ENCODE measurements around the gene DISP3. TPM values are rescaled to one million over a fixed set of nuclear protein-coding genes. Genes with fewer than 3 reads are reported as not detected.
A peak's percentile ranks its signal among the peaks of the same experiment; 100 is the strongest.

DISP3 gene
- total and polyA plus RNA-seq, 9 of the 15 experiments (the other 6 are each of a cell fraction or from before 2014, with no cell fraction given): 0.03 to 0.19 (median 0.15) TPM; not detected in 5

- peaks cover 4% of the 10 kb centered on the region for H3K9me1 ChIP-seq (ENCODE audit: control insufficient read depth, insufficient read depth, low read length)
- H3K9ac ChIP-seq (ENCODE audit: insufficient read depth in 1 of 2, low read depth in 2 of 2, low read length in 2 of 2): no peak overlapping the region
- 0% methylated on average over 8 of the region's 8 CpGs for WGBS (ENCODE audit: insufficient coverage, low coverage, missing lambda C conversion rate)
- in situ Hi-C loops (cut with MboI) (no loop called here), intact Hi-C loops (cut with micrococcal nuclease) (no loop called here)
- H3K4me2 ChIP-seq (ENCODE audit: insufficient read depth, low read length): no peak overlapping the region
- no TSS peak for BruUV-seq (replicated peaks)
- ChIA-PET POLR2A (interaction anchor here (0.7 to 1.2 kb wide), 2 partner anchors 26 to 138 kb away, joined by 3 read pairs; no protein-coding TSS in a partner anchor), CTCF (ENCODE audit: low intra/inter-chr PET ratio) (no interaction called here)
- peaks cover 34 to 67% of the 10 kb centered on the region in 2 experiments; a peak in 4 of 5 replicates for H3K27me3 ChIP-seq (ENCODE audit: control insufficient read depth in 2 of 2, insufficient read depth in 2 of 2, low read length in 2 of 2)
- FAIRE-seq (no peak), ATAC-seq (no peak), DNase-seq (ENCODE audit: extremely low read depth in 1 of 4, low spot score in 3 of 4) (no peak)
- no peak overlapping the region for H3K27ac ChIP-seq (ENCODE audit: extremely low read depth, low read depth, low read length)
- H3K36me3 ChIP-seq (ENCODE audit: control insufficient read depth, insufficient read depth, low read length): no peaks in the 10 kb centered on the region
- no peaks in the 10 kb centered on the region for H3K79me2 ChIP-seq (ENCODE audit: control insufficient read depth, insufficient read depth, low read length)
- no peak overlapping the region for H3K4me3 ChIP-seq
- H3K4me1 ChIP-seq (replicated peaks in 1 of 2; ENCODE audit: control insufficient read depth in 2 of 2, insufficient read depth in 2 of 2, low read length in 2 of 2): peaks cover 0 to 8% of the 10 kb centered on the region in 2 experiments; a peak in 2 of 5 replicates
- peaks cover 17% of the 10 kb centered on the region; the same call in 1 of the 2 replicates for H4K20me1 ChIP-seq (replicated peaks; ENCODE audit: control insufficient read depth, insufficient read depth, low read length)
- H3K9me3 ChIP-seq (replicated peaks; ENCODE audit: control insufficient read depth, insufficient read depth, low read depth, low read length): no peaks in the 10 kb centered on the region
- TF ChIP-seq ZNF384 (IDR thresholded peaks at IDR 0.05; ENCODE audit: low read depth, low read length): no peak
- TF ChIP-seq ZNF780A (CRISPR knock-in tag; IDR thresholded peaks at IDR 0.05): no peak
- no peak for TF ChIP-seq SMAD2 (IDR thresholded peaks at IDR 0.05; ENCODE audit: low read depth, low read length)
- H2AFZ ChIP-seq (ENCODE audit: low read depth, low read length): no peak overlapping the region
Measured at GRCh38 chr1:11496551-11497080, 17.7 kb downstream of the DISP3 start.

DNA sequence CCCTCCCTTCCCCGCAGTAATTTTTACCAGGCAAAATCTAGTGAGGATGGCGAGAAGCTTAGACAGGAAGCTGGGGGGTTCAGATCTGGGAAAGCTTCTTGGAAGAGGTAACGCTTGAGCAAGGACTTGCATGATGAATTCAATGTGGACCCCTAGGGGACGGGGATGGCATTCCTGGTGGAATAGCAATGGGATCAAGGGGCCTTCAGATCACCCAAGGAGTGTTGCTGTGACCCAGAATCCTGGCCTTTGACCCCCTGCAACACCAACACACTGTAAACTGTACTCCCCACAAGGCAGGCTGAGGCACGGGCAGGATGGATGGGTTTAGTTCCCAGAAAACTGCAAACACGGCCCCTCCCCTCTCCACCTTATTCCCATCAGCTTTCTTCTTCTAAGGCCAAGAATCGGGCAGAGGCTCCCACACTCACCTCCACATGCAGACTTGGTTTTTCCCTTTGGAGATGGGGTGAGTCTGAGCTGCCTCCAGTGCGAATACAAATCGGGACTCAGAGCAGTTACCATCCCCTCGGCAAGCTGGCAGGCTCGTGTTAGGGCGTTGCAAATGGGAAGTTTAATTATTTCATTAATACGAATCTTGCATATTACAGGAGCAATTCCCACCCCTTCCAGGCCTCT, 20.1 kb downstream of the DISP3 start:
- intact Hi-C loops (cut with micrococcal nuclease) (no loop called here), in situ Hi-C loops (cut with MboI) (no loop called here)
- Histone ChIP-seq H3K9me1 (ENCODE audit: control insufficient read depth, insufficient read depth, low read length) (peaks cover 4% of the 10 kb centered on the region), H3K27me3 (ENCODE audit: control insufficient read depth in 2 of 2, insufficient read depth in 2 of 2, low read length in 2 of 2) (peaks cover 34 to 53% of the 10 kb centered on the region in 2 experiments; a peak in 4 of 5 replicates), H2AFZ (ENCODE audit: low read depth, low read length) (no peak overlapping the region), H3K9me3 (replicated peaks; ENCODE audit: control insufficient read depth, insufficient read depth, low read depth, low read length) (no peaks in the 10 kb centered on the region), H4K20me1 (replicated peaks; ENCODE audit: control insufficient read depth, insufficient read depth, low read length) (peaks cover 17% of the 10 kb centered on the region; the same call in 1 of the 2 replicates), H3K79me2 (ENCODE audit: control insufficient read depth, insufficient read depth, low read length) (no peaks in the 10 kb centered on the region), H3K4me3 (no peak overlapping the region), H3K4me2 (ENCODE audit: insufficient read depth, low read length) (no peak overlapping the region), H3K4me1 (replicated peaks in 1 of 2; ENCODE audit: control insufficient read depth in 2 of 2, insufficient read depth in 2 of 2, low read length in 2 of 2) (peaks cover 0 to 10% of the 10 kb centered on the region in 2 experiments; a peak in 2 of 5 replicates), H3K36me3 (ENCODE audit: control insufficient read depth, insufficient read depth, low read length) (no peaks in the 10 kb centered on the region), H3K9ac (ENCODE audit: insufficient read depth in 1 of 2, low read depth in 2 of 2, low read length in 2 of 2) (no peak overlapping the region), H3K27ac (ENCODE audit: extremely low read depth, low read depth, low read length) (no peak overlapping the region)
- WGBS (ENCODE audit: insufficient coverage, low coverage, missing lambda C conversion rate): under 1% methylated on average over 13 of the region's 13 CpGs
- ChIA-PET POLR2A (interaction anchor here (0.6 kb wide), 1 partner anchor 587 kb away, joined by 3 read pairs; no protein-coding TSS in a partner anchor), CTCF (ENCODE audit: low intra/inter-chr PET ratio) (no interaction called here)
- BruUV-seq (replicated peaks): no TSS peak
- FAIRE-seq (no peak), DNase-seq (ENCODE audit: extremely low read depth in 1 of 4, low spot score in 3 of 4) (peak in 1 of 4 experiments; percentile 27), ATAC-seq (no peak)
- TF ChIP-seq NBN (IDR thresholded peaks at IDR 0.05; ENCODE audit: low read depth) (no peak), MTF1 (CRISPR knock-in tag; IDR thresholded peaks at IDR 0.05; ENCODE audit: borderline replicate concordance) (no peak), KHSRP (IDR thresholded peaks at IDR 0.05) (no peak), ZNF175 (CRISPR knock-in tag; IDR thresholded peaks at IDR 0.05; ENCODE audit: low read depth) (no peak), NFIX (CRISPR knock-in tag; IDR thresholded peaks at IDR 0.05; ENCODE audit: low read depth) (no peak), CTCFL (IDR thresholded peaks at IDR 0.05; ENCODE audit: borderline replicate concordance, insufficient read depth, low read depth, low read length, poor library complexity, severe bottlenecking) (no peak)
